HepG2 (cell line): ENCODE measurements around the gene CDYL. TPM values are rescaled to one million over a fixed set of nuclear protein-coding genes. Genes with fewer than 3 reads are reported as not detected.

ENCODE experiments used
- DNMT3B ChIP-seq: conservative IDR thresholded peaks from 2 replicates; pipeline ENCODE4 v1.6.1; 2016; ENCODE audit warnings: missing biosample characterization, control low read depth
- ERF ChIP-seq: IDR thresholded peaks from 2 replicates; pipeline ENCODE4 v1.6.1; 2018; ENCODE audit warnings: missing biosample characterization, missing genetic modification reagents
- HNF4A ChIP-seq: sonication (generic); formaldehyde crosslinking; IDR thresholded peaks from 2 replicates; pipeline ENCODE4 v1.4.0; 2020; ENCODE audit warnings: missing genetic modification reagents
- NCOA5 ChIP-seq: sonication (generic); formaldehyde crosslinking; IDR thresholded peaks from 2 replicates; pipeline ENCODE4 v1.4.0; 2020; ENCODE audit warnings: missing genetic modification reagents
- ZBTB10 ChIP-seq: sonication (generic); formaldehyde crosslinking; IDR thresholded peaks from 2 replicates; pipeline ENCODE4 v1.4.0; 2020; ENCODE audit warnings: missing genetic modification reagents, borderline replicate concordance
- ZFP82 ChIP-seq: sonication (generic); formaldehyde crosslinking; IDR thresholded peaks from 2 replicates; pipeline ENCODE4 v1.5.1; 2020; ENCODE audit warnings: mild to moderate bottlenecking, missing genetic modification reagents, borderline replicate concordance
- ZNF614 ChIP-seq: IDR thresholded peaks from 2 replicates; pipeline ENCODE4 v1.6.1; 2018; ENCODE audit warnings: missing biosample characterization, missing genetic modification reagents, inconsistent platforms, borderline replicate concordance
- ZNF782 ChIP-seq: sonication (generic); formaldehyde crosslinking; IDR thresholded peaks from 2 replicates; pipeline ENCODE4 v1.4.0; 2020; ENCODE audit warnings: missing genetic modification reagents, mild to moderate bottlenecking, borderline replicate concordance
- ZXDC ChIP-seq: sonication (generic); formaldehyde crosslinking; IDR thresholded peaks from 2 replicates; pipeline ENCODE4 v1.5.0; 2020; ENCODE audit warnings: mild to moderate bottlenecking, missing genetic modification reagents
- polyA plus RNA-seq, 8 experiments: library from polyadenylated mRNA; depleted of rRNA in 3 of 8; stranded (reverse) in 7 of 8; unstranded in 1 of 8; fragments of >200 nt; fragmentation: Illumina TruSeq in 4 of 8; extraction: Trizol in 4 of 8; gene quantifications; 2 replicates each; pipeline versions ENCODE4 v1.2.1 to v1.2.3, GENCODE V29; 2011 to 2016; ENCODE audit warnings: low read depth in 4 of 8, missing spikeins in 1 of 8, mixed read lengths in 1 of 8; ENCODE audit not compliant: insufficient read depth in 1 of 8
- total RNA-seq, 5 experiments: library from RNA; depleted of rRNA; stranded (reverse); fragments of >200 nt; fragmentation: Illumina TruSeq; extraction: Trizol; gene quantifications; 2 replicates each; pipeline ENCODE4 v1.2.3, GENCODE V29; 2016; ENCODE audit warnings: low read depth in 1 of 5

Gene CDYL
- total and polyA plus RNA-seq, 2 of the 13 experiments (the other 11 are each of a cell fraction or from before 2014, with no cell fraction given), result 22.8 to 105 TPM

- TF ChIP-seq ZXDC (CRISPR knock-in tag) (no peak), ZNF782 (CRISPR knock-in tag) (no peak), ZBTB10 (CRISPR knock-in tag) (no peak), HNF4A (CRISPR knock-in tag) (no peak), ZFP82 (no peak), ZNF614 (CRISPR knock-in tag) (no peak), DNMT3B (CRISPR knock-in tag) (no peak), NCOA5 (CRISPR knock-in tag) (no peak), ERF (CRISPR knock-in tag) (no peak)
These were observed 30.6 kb downstream of the CDYL start (continued) for GRCh38 chr6:4806791-4807190.
